ENCODE results near the gene CDC42BPG.

DNA sequence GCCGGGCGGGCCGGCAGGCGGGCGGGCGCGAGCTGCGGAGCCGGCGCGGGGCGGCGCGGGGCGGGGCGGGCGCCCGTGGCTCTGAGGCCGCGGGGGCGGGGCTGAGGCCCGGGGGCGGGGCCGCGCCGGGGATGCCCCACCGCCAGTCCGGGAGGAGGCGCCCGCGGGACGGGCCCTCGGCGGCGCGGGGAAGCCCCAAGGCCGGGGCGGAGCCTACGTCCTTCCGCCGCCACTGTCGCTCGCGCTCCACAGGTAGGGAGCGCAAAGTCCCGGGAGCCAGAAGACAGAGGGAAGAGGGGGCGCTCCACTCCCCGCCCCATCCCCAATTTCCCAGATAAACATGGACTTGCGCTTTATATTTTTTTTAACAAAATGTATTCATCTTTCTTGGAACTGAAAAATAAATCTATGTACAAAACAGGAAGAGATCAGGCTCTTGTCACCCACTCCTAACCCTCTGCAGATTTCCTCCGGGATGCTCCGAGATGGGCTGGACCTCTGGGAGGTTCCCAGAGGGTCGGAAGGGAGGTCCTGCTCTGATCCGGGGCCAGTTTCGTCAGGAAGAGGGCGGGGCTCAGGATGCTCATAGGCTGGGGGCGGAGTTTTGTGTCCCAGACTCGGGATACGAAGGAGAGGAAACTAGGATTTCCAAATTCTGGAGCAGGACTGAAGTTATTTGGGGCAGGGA lies 41.2 kb downstream of the CDC42BPG start, which contains the start of gene MAP4K2:
- TF ChIP-seq, protein P1, sequence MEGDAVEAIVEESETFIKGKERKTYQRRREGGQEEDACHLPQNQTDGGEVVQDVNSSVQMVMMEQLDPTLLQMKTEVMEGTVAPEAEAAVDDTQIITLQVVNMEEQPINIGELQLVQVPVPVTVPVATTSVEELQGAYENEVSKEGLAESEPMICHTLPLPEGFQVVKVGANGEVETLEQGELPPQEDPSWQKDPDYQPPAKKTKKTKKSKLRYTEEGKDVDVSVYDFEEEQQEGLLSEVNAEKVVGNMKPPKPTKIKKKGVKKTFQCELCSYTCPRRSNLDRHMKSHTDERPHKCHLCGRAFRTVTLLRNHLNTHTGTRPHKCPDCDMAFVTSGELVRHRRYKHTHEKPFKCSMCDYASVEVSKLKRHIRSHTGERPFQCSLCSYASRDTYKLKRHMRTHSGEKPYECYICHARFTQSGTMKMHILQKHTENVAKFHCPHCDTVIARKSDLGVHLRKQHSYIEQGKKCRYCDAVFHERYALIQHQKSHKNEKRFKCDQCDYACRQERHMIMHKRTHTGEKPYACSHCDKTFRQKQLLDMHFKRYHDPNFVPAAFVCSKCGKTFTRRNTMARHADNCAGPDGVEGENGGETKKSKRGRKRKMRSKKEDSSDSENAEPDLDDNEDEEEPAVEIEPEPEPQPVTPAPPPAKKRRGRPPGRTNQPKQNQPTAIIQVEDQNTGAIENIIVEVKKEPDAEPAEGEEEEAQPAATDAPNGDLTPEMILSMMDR (IDR thresholded peaks at IDR 0.05) = peak in 9 of 12 donors; percentile 6 to 55 (median 33)
- TF ChIP-seq POLR2A (IDR thresholded peaks at IDR 0.05) = peak in 1 of 2 donors; percentile 45

All from heart left ventricle (tissue), 13 donors.